ENCODE results near the gene SLC1A2. TPM values are rescaled to one million over a fixed set of nuclear protein-coding genes. Genes with fewer than 3 reads are reported as not detected.

The SLC1A2 gene
- total RNA-seq, 1 experiment from 2014 or later, result 0.25 TPM

DNA sequence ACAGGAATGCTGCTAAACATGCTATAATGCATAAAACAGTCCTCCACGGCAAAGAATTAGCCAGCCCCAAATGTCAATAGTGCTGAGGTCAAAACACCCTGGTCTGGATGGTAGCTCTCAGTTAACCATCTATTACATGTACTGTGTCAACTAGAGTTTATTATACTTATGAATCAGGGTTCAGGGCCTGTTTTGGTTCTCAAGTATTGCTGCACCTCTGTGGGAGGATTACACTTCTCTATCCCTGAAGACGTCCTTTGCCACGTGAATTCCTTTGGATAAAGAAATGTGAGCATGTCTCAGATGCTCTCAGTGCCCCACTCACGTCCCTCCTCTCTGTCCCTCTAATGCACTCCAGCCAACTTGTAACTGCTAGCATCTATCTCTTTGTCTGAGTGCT, 53.4 kb downstream of the SLC1A2 start:
- Histone ChIP-seq H3K9me3 (ENCODE audit: control insufficient read depth in 1 of 2, insufficient read depth in 1 of 2, low read depth in 1 of 2, low read length in 2 of 2) (no peaks in the 10 kb centered on the region), H3K9me2 (ENCODE audit: insufficient read depth) (no peaks in the 10 kb centered on the region), H4K20me1 (ENCODE audit: insufficient read depth) (no peaks in the 10 kb centered on the region), H3K4me1 (ENCODE audit: control insufficient read depth in 1 of 2, insufficient read depth in 2 of 2, low read length in 2 of 2) (peaks cover 12 to 22% of the 10 kb centered on the region in 2 experiments), H3K36me3 (ENCODE audit: control insufficient read depth in 1 of 2, insufficient read depth in 2 of 2, low read length in 2 of 2) (no peaks in the 10 kb centered on the region), H3K9ac (ENCODE audit: low read length) (no peak overlapping the region), H3K4me3 (replicated peaks in 1 of 2; ENCODE audit: low read depth in 1 of 2, low read length in 2 of 2) (no peak overlapping the region), H3K27ac (ENCODE audit: low read depth, low read length) (no peak overlapping the region), H2AFZ (ENCODE audit: low read depth, low read length, poor library complexity, severe bottlenecking) (no peak overlapping the region), H3K4me2 (ENCODE audit: low read length) (no peak overlapping the region), H3K79me2 (ENCODE audit: insufficient read depth, low read length) (no peaks in the 10 kb centered on the region), H3K27me3 (ENCODE audit: insufficient read depth, low read length) (no peaks in the 10 kb centered on the region)
- no peak for ATAC-seq
- BruUV-seq (replicated peaks), result no TSS peak
- DNase-seq (ENCODE audit: low read depth, low spot score), result no peak
- TF ChIP-seq, protein P1, sequence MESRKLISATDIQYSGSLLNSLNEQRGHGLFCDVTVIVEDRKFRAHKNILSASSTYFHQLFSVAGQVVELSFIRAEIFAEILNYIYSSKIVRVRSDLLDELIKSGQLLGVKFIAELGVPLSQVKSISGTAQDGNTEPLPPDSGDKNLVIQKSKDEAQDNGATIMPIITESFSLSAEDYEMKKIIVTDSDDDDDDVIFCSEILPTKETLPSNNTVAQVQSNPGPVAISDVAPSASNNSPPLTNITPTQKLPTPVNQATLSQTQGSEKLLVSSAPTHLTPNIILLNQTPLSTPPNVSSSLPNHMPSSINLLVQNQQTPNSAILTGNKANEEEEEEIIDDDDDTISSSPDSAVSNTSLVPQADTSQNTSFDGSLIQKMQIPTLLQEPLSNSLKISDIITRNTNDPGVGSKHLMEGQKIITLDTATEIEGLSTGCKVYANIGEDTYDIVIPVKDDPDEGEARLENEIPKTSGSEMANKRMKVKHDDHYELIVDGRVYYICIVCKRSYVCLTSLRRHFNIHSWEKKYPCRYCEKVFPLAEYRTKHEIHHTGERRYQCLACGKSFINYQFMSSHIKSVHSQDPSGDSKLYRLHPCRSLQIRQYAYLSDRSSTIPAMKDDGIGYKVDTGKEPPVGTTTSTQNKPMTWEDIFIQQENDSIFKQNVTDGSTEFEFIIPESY (IDR thresholded peaks at IDR 0.05; ENCODE audit: extremely low read depth, insufficient replicate concordance, low read length), result no peak
- TF ChIP-seq TCF7L2 (IDR thresholded peaks at IDR 0.05; ENCODE audit: borderline replicate concordance, extremely low read depth, insufficient read depth, insufficient read length) (no peak), POLR2AphosphoS5 (IDR thresholded peaks at IDR 0.05; ENCODE audit: low read depth, low read length) (no peak), ZNF274 (IDR thresholded peaks at IDR 0.05; ENCODE audit: low read depth, low read length) (no peak), EZH2 (IDR thresholded peaks at IDR 0.05) (no peak), CBX3 (IDR thresholded peaks at IDR 0.05; ENCODE audit: low read depth) (no peak), SP1 (IDR thresholded peaks at IDR 0.05; ENCODE audit: low read depth) (no peak), ELF1 (IDR thresholded peaks at IDR 0.05; ENCODE audit: borderline replicate concordance, low read depth) (no peak), JUND (IDR thresholded peaks at IDR 0.05) (no peak), ZFX (IDR thresholded peaks at IDR 0.05) (no peak), FOSL1 (IDR thresholded peaks at IDR 0.05; ENCODE audit: low read depth) (no peak), EGR1 (IDR thresholded peaks at IDR 0.05; ENCODE audit: low read depth) (no peak), CEBPB (IDR thresholded peaks at IDR 0.05; ENCODE audit: low read depth) (no peak), POLR2A (IDR thresholded peaks at IDR 0.05; ENCODE audit: borderline replicate concordance, extremely low read depth, insufficient read depth, insufficient read length) (no peak)
- TF ChIP-seq, protein P2, sequence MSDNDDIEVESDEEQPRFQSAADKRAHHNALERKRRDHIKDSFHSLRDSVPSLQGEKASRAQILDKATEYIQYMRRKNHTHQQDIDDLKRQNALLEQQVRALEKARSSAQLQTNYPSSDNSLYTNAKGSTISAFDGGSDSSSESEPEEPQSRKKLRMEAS (IDR thresholded peaks at IDR 0.05), result no peak
- TF ChIP-seq, protein P3, sequence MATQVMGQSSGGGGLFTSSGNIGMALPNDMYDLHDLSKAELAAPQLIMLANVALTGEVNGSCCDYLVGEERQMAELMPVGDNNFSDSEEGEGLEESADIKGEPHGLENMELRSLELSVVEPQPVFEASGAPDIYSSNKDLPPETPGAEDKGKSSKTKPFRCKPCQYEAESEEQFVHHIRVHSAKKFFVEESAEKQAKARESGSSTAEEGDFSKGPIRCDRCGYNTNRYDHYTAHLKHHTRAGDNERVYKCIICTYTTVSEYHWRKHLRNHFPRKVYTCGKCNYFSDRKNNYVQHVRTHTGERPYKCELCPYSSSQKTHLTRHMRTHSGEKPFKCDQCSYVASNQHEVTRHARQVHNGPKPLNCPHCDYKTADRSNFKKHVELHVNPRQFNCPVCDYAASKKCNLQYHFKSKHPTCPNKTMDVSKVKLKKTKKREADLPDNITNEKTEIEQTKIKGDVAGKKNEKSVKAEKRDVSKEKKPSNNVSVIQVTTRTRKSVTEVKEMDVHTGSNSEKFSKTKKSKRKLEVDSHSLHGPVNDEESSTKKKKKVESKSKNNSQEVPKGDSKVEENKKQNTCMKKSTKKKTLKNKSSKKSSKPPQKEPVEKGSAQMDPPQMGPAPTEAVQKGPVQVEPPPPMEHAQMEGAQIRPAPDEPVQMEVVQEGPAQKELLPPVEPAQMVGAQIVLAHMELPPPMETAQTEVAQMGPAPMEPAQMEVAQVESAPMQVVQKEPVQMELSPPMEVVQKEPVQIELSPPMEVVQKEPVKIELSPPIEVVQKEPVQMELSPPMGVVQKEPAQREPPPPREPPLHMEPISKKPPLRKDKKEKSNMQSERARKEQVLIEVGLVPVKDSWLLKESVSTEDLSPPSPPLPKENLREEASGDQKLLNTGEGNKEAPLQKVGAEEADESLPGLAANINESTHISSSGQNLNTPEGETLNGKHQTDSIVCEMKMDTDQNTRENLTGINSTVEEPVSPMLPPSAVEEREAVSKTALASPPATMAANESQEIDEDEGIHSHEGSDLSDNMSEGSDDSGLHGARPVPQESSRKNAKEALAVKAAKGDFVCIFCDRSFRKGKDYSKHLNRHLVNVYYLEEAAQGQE (IDR thresholded peaks at IDR 0.05; ENCODE audit: low read depth), result no peak
- CTCF ChIA-PET, result no interaction called here
- POLR2A ChIA-PET, result no interaction called here
- intact Hi-C loops (cut with micrococcal nuclease), result no loop called here
- RAD21 ChIA-PET (ENCODE audit: low non-redundant PET in 1 of 2, low total read pairs in 2 of 2, uncharacterized antibody in 2 of 2, unreplicated experiment in 2 of 2), result no interaction called here

Measured in HCT116 (cell line).